K562 (cell line): Measurements from ENCODE around the gene DGKB. TPM values are rescaled to one million over a fixed set of nuclear protein-coding genes. Genes with fewer than 3 reads are reported as not detected.

Experiments used
- CAMTA2 ChIP-seq: fragments of 250-450 bp; sonication (Bioruptor Pico); conservative IDR thresholded peaks from 2 replicates; pipeline ENCODE4 v1.5.1; 2022
- PHB2 ChIP-seq: fragments of 450-650 bp; IDR thresholded peaks from 2 replicates; pipeline ENCODE4 v1.6.1; 2017; ENCODE audit warnings: low read depth
- RERE ChIP-seq: sonication (generic); formaldehyde crosslinking; IDR thresholded peaks from 2 replicates; pipeline ENCODE4 v1.8.0; 2023; ENCODE audit warnings: missing genetic modification reagents, mild to moderate bottlenecking, borderline replicate concordance
- ZNF395 ChIP-seq: fragments of 200-800 bp; sonication (Bioruptor generic); IDR thresholded peaks from 2 replicates; pipeline ENCODE4 v1.6.1; 2017; ENCODE audit warnings: missing genetic modification characterization, missing compliant biosample characterization
- ZSCAN32 ChIP-seq: fragments of 450-650 bp; formaldehyde crosslinking; IDR thresholded peaks from 2 replicates; pipeline ENCODE4 v1.4.0; 2020; ENCODE audit warnings: mild to moderate bottlenecking, moderate library complexity
- polyA plus RNA-seq, 8 experiments: library from polyadenylated mRNA; depleted of rRNA in 4 of 8; stranded (reverse) in 5 of 8; unstranded in 3 of 8; fragments of >200 nt; fragmentation: Nextera tagmentation in 2 of 8; fragmentation: Illumina TruSeq in 1 of 8; extraction: Ambion mirVana in 2 of 8; extraction: Trizol in 1 of 8; gene quantifications; 2 replicates each; pipeline versions ENCODE4 v1.2.1 to v1.2.3, GENCODE V29; 2011 to 2014; ENCODE audit warnings: inconsistent platforms in 1 of 8, missing spikeins in 1 of 8
- total RNA-seq, 7 experiments: library from RNA; depleted of rRNA in 6 of 7; stranded (reverse); fragments of >200 nt in 6 of 7; fragmentation: Illumina TruSeq in 2 of 7; extraction: Trizol in 2 of 7; gene quantifications; 2 replicates each; pipeline versions ENCODE4 v1.2.1 to v1.2.3, GENCODE V29; 2011 to 2021; ENCODE audit warnings: low replicate concordance in 1 of 7

The DGKB gene
- total and polyA plus RNA-seq, 9 of the 15 experiments (the other 6 are each of a cell fraction or from before 2014, with no cell fraction given) = 0.01 TPM; not detected in 8

GRCh38 chr7:14807507-14807906 lies 95.0 kb downstream of the DGKB start (continued):
- TF ChIP-seq ZNF395 (CRISPR knock-in tag) (no peak), CAMTA2 (CRISPR knock-in tag) (no peak), RERE (CRISPR knock-in tag) (no peak), PHB2 (no peak), ZSCAN32 (CRISPR knock-in tag) (no peak)
